OCI-LY7 (cell line): Measurements from ENCODE around the gene IL6R.

Experiments
- CTCF ChIP-seq: fragments of 200-600 bp; sonication (generic); conservative IDR thresholded peaks from 2 replicates; pipeline ENCODE4 v1.5.1; 2014; ENCODE audit warnings: mild to moderate bottlenecking, antibody characterized with exemption, low read length, moderate library complexity, mixed read lengths
- EZH2phosphoT487 ChIP-seq: fragments of 200-600 bp; sonication (generic); IDR thresholded peaks from 2 replicates; pipeline ENCODE4 v1.6.1; 2018; ENCODE audit warnings: low read depth, borderline replicate concordance, mild to moderate bottlenecking, mixed run types, antibody characterized with exemption, low read length, moderate library complexity, mixed read lengths

GRCh38 chr1:154435599-154436200, 30.6 kb downstream of the IL6R start:
- TF ChIP-seq CTCF (no peak), EZH2phosphoT487 (no peak)
